GOT3 (cell line): Measurements from ENCODE around the gene CASP10.
"Not testable (repeated sequence)": the region's sequence is repeated elsewhere in the genome, so short reads cannot be mapped to it uniquely, and the experiment has no call there.

Experiments
- DNase-seq: peaks from one replicate; lab custom pipeline; 2025; ENCODE audit warnings: mixed read lengths; lab: John Stamatoyannopoulos, UW

The CASP10 gene

GRCh38 chr2:201233192-201233811, 50.4 kb downstream of the CASP10 start:
- no peak for DNase-seq

- no peak for DNase-seq
These were observed 51.1 kb downstream of the CASP10 start for GRCh38 chr2:201233812-201234662.

- DNase-seq: no peak
These were observed 51.8 kb downstream of the CASP10 start for GRCh38 chr2:201234663-201235135.

- DNase-seq: no peak
These were observed 53.2 kb downstream of the CASP10 start for GRCh38 chr2:201235860-201236811.

- DNase-seq: no peak
These were observed 54.7 kb downstream of the CASP10 start for GRCh38 chr2:201237486-201238123.

GRCh38 chr2:201239167-201239935, 56.4 kb downstream of the CASP10 start:
- DNase-seq: not testable (repeated sequence)

- DNase-seq: no peak
These were observed 59.8 kb downstream of the CASP10 start for GRCh38 chr2:201242571-201243277.

- no peak for DNase-seq
These were observed 61.9 kb downstream of the CASP10 start for GRCh38 chr2:201244829-201245228.

- no peak for DNase-seq
These were observed 63.3 kb downstream of the CASP10 start for GRCh38 chr2:201246280-201246679.

GRCh38 chr2:201248288-201248844, 65.4 kb downstream of the CASP10 start:
- no peak for DNase-seq

- no peak for DNase-seq
These were observed 66.9 kb downstream of the CASP10 start for GRCh38 chr2:201249889-201250288.

- no peak for DNase-seq
These were observed 67.8 kb downstream of the CASP10 start for GRCh38 chr2:201250741-201251140.

- no peak for DNase-seq
These were observed 71.3 kb downstream of the CASP10 start for GRCh38 chr2:201254081-201254730.

GRCh38 chr2:201255408-201256033, 72.6 kb downstream of the CASP10 start:
- no peak for DNase-seq

GRCh38 chr2:201256082-201256481, 73.1 kb downstream of the CASP10 start:
- no peak for DNase-seq

- no peak for DNase-seq
These were observed 74.5 kb downstream of the CASP10 start for GRCh38 chr2:201257381-201257955.

GRCh38 chr2:201257956-201258665, 75.2 kb downstream of the CASP10 start:
- no peak for DNase-seq
